ENCODE data around the gene TMEM263.
A peak's percentile ranks its signal among the peaks of the same experiment; 100 is the strongest.
"Not testable (repeated sequence)": the region's sequence is repeated elsewhere in the genome, so short reads cannot be mapped to it uniquely, and the experiment has no call there.

Gene TMEM263

GRCh38 chr12:106955377-106956047 lies at the start of gene TMEM263:
Gene TMEM263, plus strand, starts transcription at chr12:106955907. Its CDS starts 11,210 bp downstream, at chr12:106967117.
- DNase-seq = peak; percentile 92

- DNase-seq = no peak
Observed at GRCh38 chr12:106906715-106907114, 49.0 kb upstream of the TMEM263 start.

- DNase-seq = no peak
Observed at GRCh38 chr12:106907411-106907810, 48.3 kb upstream of the TMEM263 start.

GRCh38 chr12:106907846-106908245 lies 47.9 kb upstream of the TMEM263 start:
- DNase-seq = no peak

GRCh38 chr12:106908561-106908960 lies 47.1 kb upstream of the TMEM263 start:
- DNase-seq = no peak

GRCh38 chr12:106910202-106910601 lies 45.5 kb upstream of the TMEM263 start:
- no peak for DNase-seq

GRCh38 chr12:106911581-106911980 lies 44.1 kb upstream of the TMEM263 start:
- DNase-seq = no peak

- DNase-seq = no peak
Observed at GRCh38 chr12:106913456-106913855, 42.3 kb upstream of the TMEM263 start.

- DNase-seq = no peak
Observed at GRCh38 chr12:106914796-106915634, 40.7 kb upstream of the TMEM263 start.

GRCh38 chr12:106915635-106916026 lies 40.1 kb upstream of the TMEM263 start:
- DNase-seq = no peak

- no peak for DNase-seq
Observed at GRCh38 chr12:106917503-106917902, 38.2 kb upstream of the TMEM263 start.

GRCh38 chr12:106918746-106919145 lies 37.0 kb upstream of the TMEM263 start:
- peak; percentile 21 for DNase-seq

- peak; percentile 36 for DNase-seq
Observed at GRCh38 chr12:106919910-106920544, 35.7 kb upstream of the TMEM263 start.

GRCh38 chr12:106921976-106922375 lies 33.7 kb upstream of the TMEM263 start:
- not testable (repeated sequence) for DNase-seq

- not testable (repeated sequence) for DNase-seq
Observed at GRCh38 chr12:106923594-106923993, 32.1 kb upstream of the TMEM263 start.

- no peak for DNase-seq
Observed at GRCh38 chr12:106924268-106924861, 31.3 kb upstream of the TMEM263 start.

- DNase-seq = no peak
Observed at GRCh38 chr12:106926657-106927056, 29.1 kb upstream of the TMEM263 start.

- DNase-seq = no peak
Observed at GRCh38 chr12:106934277-106934676, 21.4 kb upstream of the TMEM263 start.

- DNase-seq = no peak
Observed at GRCh38 chr12:106941481-106942156, 14.1 kb upstream of the TMEM263 start.

- no peak for DNase-seq
Observed at GRCh38 chr12:106942775-106943174, 12.9 kb upstream of the TMEM263 start.

- no peak for DNase-seq
Observed at GRCh38 chr12:106945261-106945851, 10.4 kb upstream of the TMEM263 start.

- no peak for DNase-seq
Observed at GRCh38 chr12:106947461-106947860, 8.2 kb upstream of the TMEM263 start.

Data from NCI-H1092 (cell line).